HG02678 (cell line): ENCODE results near the gene SPAG4.

Experiments
- ATAC-seq: cut with Tn5 transposase; IDR thresholded peaks from one replicate; pipeline ENCODE4 v1.9.1; 2021; ENCODE audit warnings: mild to moderate bottlenecking, moderate library complexity; ENCODE audit not compliant: unreplicated experiment

The SPAG4 gene

DNA sequence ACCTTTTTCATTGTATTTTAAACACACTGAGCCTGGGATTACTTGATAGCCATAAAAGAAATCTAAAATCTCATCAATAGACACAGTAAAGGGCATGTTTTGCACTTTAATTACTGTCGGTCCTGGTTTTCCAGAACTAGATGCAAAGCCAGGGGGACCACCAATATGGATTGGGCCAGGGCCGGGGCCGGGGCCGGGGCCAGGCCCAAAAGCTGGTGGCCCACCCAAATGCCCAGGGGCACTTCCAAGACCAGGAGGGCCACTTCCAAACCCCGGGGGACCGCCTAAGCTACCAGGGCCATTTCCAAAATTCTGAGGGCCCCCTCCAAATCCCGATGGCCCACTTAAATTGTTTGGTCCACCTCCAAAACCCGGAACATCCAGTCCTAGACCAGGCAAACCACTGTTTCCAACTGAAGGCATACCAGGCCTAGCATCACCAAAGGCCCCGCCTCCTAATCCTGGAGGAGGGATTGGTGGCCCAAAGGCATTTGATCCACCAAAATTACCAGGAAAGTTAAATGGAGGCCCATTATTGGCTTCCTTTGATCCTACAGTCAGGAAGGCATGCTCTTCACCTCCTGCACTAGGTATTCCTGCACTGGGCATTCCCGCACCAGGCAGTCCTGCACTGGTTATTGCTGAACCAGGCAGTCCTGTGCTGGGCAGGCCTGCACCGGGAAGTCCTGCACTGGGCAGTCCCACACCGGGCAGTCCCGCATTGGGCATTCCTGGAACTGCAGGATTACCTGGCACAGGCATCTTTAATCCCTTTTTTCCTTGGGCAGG is 37.2 kb downstream of the SPAG4 start:
- no peak for ATAC-seq

GRCh38 chr20:35653430-35653734 is 37.8 kb downstream of the SPAG4 start:
- no peak for ATAC-seq

DNA sequence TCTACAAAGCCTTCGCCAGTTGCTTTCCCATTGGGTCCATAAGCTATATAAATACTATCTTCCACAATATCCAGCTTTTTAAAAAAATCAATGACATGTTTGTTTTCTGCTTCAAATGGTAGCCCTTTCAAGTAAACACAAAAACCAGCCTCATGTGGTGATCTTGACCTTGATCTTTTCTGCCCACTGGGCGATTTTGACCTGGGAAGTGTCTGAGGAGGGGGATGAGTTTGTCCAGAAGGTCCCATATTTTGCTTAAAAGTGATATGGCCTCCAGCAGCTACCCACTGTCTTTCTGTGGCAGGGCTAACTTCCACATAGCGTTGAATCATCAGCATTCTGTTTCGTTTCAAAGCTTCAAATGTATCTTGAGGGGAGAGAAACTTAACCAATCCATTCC is 38.3 kb downstream of the SPAG4 start:
- ATAC-seq, result no peak

DNA sequence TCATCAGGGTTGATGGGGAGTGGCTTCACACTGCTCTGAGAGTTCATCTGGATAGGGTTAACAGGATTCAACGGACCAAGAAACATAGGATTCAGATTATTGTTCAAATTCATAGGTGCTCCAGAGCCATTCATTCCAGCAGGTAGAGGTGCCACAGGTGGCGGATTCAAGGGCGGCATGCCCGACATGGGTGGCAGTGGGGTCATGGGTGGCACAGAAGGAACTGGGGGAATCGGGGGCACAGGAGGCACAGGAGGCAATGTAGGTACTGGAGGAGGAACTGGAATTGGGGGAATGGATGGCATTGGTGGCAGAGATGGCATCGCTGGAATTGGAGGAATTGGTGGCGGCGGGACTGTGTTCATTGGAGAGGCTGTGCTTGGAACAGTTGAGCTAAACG is 38.8 kb downstream of the SPAG4 start:
- ATAC-seq, result no peak

GRCh38 chr20:35657271-35657670 is 41.6 kb downstream of the SPAG4 start:
- ATAC-seq, result no peak

- no peak for ATAC-seq
Measured at GRCh38 chr20:35660122-35660937, 44.7 kb downstream of the SPAG4 start.

DNA sequence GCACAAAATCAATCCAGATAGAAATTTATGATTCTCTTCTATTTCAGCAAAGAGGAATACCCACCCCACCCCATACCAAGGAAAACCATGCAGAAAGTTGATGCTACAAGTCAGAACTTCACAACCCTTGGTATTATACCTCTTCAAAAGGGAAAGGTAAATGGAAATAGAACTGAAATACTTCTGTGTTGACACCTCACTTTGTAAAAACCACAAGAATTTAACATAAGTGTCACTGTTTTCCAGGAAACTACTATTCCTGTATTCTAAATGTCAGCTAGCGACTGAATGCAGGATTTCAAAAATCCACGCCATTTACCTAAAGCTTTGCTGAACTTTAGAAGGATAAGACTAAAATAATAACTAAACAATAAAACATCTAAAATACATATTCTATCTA is 45.4 kb downstream of the SPAG4 start:
- ATAC-seq, result no peak

DNA sequence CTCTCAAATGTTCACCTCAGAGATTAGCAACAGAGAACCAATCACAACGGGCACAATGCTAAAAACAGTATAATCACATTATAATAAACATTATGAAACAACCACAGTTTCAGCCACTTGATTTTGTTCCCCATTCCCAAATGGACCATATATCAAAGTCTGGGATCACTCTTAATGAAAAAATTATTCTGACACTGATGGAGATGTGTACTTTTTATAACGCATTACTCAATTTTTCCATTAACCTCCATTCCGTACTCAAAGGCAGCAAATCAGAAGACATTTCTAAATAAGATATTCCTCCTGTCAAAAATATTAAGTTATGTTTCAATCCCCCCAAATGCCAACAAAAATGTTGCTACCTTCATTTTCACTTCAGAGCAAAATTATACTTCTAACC is 46.3 kb downstream of the SPAG4 start:
- no peak for ATAC-seq

- ATAC-seq, result no peak
Measured at GRCh38 chr20:35662551-35662950, 46.9 kb downstream of the SPAG4 start.

GRCh38 chr20:35663516-35664465 is 48.2 kb downstream of the SPAG4 start:
- peak; percentile 37 for ATAC-seq

- ATAC-seq, result peak; percentile 71
Measured at GRCh38 chr20:35664466-35665206, 49.0 kb downstream of the SPAG4 start, which contains the start of the genes CPNE1 and RBM12. TSS of gene CPNE1 (minus strand) at chr20:35664900. CDS start at chr20:35632923, 31,977 bp downstream. TSS of gene RBM12 (minus strand) at chr20:35664900. CDS start at chr20:35655322, 9,578 bp downstream.

- ATAC-seq, result no peak
Measured at GRCh38 chr20:35665949-35666288, 50.3 kb downstream of the SPAG4 start.

DNA sequence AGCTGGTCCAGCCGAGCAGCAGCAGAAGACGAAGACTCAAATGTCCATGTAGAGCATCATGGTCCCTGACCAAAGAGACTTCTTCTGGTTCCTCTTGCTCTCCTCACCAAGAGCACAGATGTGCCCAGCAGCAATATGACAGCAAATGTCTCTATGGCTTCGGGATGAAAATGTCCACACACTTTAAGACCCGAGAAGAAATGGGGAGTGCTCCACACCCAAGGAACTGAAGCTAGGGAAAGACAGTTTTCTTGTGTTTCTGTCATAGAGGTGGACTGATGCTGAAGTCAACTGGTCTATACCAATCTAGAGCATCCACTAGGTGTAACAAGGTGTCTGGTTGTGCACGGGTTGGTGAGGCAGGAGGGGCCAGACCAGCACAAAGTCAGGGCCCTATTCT is 53.6 kb downstream of the SPAG4 start:
- no peak for ATAC-seq

DNA sequence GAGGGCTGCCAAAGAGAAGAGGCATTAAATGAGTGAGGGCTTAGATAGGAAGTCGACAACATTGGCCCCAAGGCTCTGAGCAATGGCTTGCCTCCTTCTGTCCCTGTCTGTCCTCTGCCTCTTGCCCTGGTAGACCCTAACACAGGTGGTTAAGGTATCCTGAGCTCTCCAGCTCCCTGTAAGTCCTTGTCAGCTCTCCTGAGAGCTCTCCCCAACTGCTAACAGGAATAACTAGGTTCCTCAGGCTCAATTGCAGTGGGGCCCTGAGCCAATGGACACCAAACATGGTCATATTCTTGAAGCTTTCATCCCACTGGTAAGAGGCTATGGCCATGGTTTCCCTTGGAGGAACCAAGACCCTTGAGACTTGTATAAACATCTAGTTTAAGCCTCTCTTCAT is 54.1 kb downstream of the SPAG4 start:
- ATAC-seq, result no peak
